Upper lobe of right lung (tissue), 1 donor: Measurements from ENCODE around the gene WFDC6. TPM values are rescaled to one million over a fixed set of nuclear protein-coding genes. Genes with fewer than 3 reads are reported as not detected.

Experiments
- ATAC-seq: fragments of 200-7000 bp; cut with Tn5 transposase; one replicate; pipeline ENCODE4 v1.9.1; 2020; ENCODE audit warnings: mild to moderate bottlenecking, moderate library complexity
- DNase-seq: peaks from one replicate; pipeline ENCODE4 v3.0.0-alpha.2; 2020
- H3K27ac ChIP-seq: fragments of 200-600 bp; one replicate; pipeline ENCODE4 v1.8.0; 2022
- H3K27me3 ChIP-seq: fragments of 200-600 bp; one replicate; pipeline ENCODE4 v1.8.0; 2022; ENCODE audit warnings: mild to moderate bottlenecking
- H3K36me3 ChIP-seq: fragments of 200-600 bp; one replicate; pipeline ENCODE4 v1.8.0; 2022
- H3K4me1 ChIP-seq: fragments of 200-600 bp; one replicate; pipeline ENCODE4 v1.8.0; 2022
- H3K4me3 ChIP-seq: fragments of 200-600 bp; one replicate; pipeline ENCODE4 v1.8.0; 2022; ENCODE audit warnings: mild to moderate bottlenecking
- H3K9me3 ChIP-seq: fragments of 200-600 bp; one replicate; pipeline ENCODE4 v1.8.0; 2022
- intact Hi-C: fragments of 100-400 bp; cut with DNase I; formaldehyde crosslinking; loops from one replicate; pipeline ENCODE4 v1.11.0; 2022
- total RNA-seq: library from RNA; stranded (reverse); fragmentation: NEBNext Ultra II Directional; extraction: Animal tissue kit (Norgen Biotek cat#: 25700); gene quantifications from one replicate; pipeline ENCODE4 v1.2.1, GENCODE V29; 2021
- TF ChIP-seq, protein P1 (sequence below): fragments of 200-600 bp; IDR thresholded peaks from one replicate; pipeline ENCODE4 v1.8.0; 2022; ENCODE audit warnings: antibody characterized with exemption
- donor health status: DM: no; HTN: yes; CAD: no; lungs with severe emphysema.

The WFDC6 gene
- total RNA-seq, 1 donor from 2014 or later = not detected

GRCh38 chr20:45515147-45515913 is 24.0 kb downstream of the WFDC6 start, which contains the start of gene SPINT3:
TSS of gene SPINT3 (minus strand) at chr20:45515622. CDS start at chr20:45515608, 14 bp downstream.
- peak; percentile 79 for ATAC-seq
- H3K27ac ChIP-seq = no peak within 1 kb of the TSS
- TF ChIP-seq, protein P1, sequence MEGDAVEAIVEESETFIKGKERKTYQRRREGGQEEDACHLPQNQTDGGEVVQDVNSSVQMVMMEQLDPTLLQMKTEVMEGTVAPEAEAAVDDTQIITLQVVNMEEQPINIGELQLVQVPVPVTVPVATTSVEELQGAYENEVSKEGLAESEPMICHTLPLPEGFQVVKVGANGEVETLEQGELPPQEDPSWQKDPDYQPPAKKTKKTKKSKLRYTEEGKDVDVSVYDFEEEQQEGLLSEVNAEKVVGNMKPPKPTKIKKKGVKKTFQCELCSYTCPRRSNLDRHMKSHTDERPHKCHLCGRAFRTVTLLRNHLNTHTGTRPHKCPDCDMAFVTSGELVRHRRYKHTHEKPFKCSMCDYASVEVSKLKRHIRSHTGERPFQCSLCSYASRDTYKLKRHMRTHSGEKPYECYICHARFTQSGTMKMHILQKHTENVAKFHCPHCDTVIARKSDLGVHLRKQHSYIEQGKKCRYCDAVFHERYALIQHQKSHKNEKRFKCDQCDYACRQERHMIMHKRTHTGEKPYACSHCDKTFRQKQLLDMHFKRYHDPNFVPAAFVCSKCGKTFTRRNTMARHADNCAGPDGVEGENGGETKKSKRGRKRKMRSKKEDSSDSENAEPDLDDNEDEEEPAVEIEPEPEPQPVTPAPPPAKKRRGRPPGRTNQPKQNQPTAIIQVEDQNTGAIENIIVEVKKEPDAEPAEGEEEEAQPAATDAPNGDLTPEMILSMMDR = no peak

DNA sequence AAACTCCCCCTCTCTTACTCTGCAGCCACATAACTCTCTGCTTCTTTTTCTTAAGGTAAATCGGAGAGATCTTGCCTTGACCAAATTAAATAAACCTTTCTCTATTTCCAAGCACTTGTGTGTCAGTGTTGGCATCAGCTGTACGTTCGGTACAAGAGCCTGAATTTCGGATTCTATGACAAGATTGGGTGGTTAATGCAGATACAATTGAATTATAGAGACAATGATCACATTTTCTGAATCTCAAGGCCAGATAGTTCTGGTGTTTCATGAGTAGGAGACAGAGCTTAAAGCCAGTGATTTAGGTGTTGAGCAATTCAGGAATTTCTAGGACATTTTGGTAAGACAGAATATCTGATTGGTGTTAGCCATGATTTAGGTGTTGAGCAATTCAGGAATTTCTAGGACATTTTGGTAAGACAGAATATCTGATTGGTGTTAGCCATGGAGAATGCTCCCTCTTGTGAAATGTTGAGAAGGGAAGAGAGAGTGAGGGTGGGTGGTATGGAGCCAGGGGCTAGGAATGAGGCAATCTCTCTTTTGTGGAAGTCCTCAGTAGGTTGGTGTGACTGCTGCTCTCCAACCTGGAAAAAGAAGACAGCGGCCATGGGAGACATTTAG is 28.9 kb downstream of the WFDC6 start:
- Histone ChIP-seq H3K36me3 (no peaks in the 10 kb centered on the region), H3K27ac (no peak overlapping the region), H3K4me3 (no peak overlapping the region), H3K9me3 (no peaks in the 10 kb centered on the region), H3K4me1 (no peaks in the 10 kb centered on the region), H3K27me3 (no peaks in the 10 kb centered on the region)
- no peak for DNase-seq
- intact Hi-C loops = no loop called here
- TF ChIP-seq, protein P1 = no peak
- ATAC-seq = no peak

More at GRCh38 chr20:45515147-45515913, 24.0 kb downstream of the WFDC6 start, which contains the start of gene SPINT3:
- intact Hi-C loops = no loop called here
- H3K4me1 ChIP-seq = no peaks in the 10 kb centered on the region
- no peak within 1 kb of the TSS for H3K4me3 ChIP-seq
- H3K9me3 ChIP-seq = no peaks in the 10 kb centered on the region
- no peaks in the 10 kb centered on the region for H3K27me3 ChIP-seq
- no peaks in the 10 kb centered on the region for H3K36me3 ChIP-seq
- DNase-seq = no peak

GRCh38 chr20:45509091-45509490 is 30.2 kb downstream of the WFDC6 start:
- Histone ChIP-seq H3K27ac (no peak overlapping the region), H3K9me3 (no peaks in the 10 kb centered on the region), H3K36me3 (no peaks in the 10 kb centered on the region), H3K27me3 (no peaks in the 10 kb centered on the region), H3K4me1 (no peaks in the 10 kb centered on the region), H3K4me3 (no peak overlapping the region)
- intact Hi-C loops = no loop called here
- DNase-seq = no peak
- TF ChIP-seq, protein P1 = no peak
- ATAC-seq = no peak

GRCh38 chr20:45508068-45508886 is 31.0 kb downstream of the WFDC6 start:
- Histone ChIP-seq H3K27me3 (no peaks in the 10 kb centered on the region), H3K9me3 (no peaks in the 10 kb centered on the region), H3K36me3 (no peaks in the 10 kb centered on the region), H3K4me1 (no peaks in the 10 kb centered on the region), H3K4me3 (no peak overlapping the region), H3K27ac (no peak overlapping the region)
- intact Hi-C loops = no loop called here
- ATAC-seq (no peak), DNase-seq (no peak)
- TF ChIP-seq, protein P1 = no peak

DNA sequence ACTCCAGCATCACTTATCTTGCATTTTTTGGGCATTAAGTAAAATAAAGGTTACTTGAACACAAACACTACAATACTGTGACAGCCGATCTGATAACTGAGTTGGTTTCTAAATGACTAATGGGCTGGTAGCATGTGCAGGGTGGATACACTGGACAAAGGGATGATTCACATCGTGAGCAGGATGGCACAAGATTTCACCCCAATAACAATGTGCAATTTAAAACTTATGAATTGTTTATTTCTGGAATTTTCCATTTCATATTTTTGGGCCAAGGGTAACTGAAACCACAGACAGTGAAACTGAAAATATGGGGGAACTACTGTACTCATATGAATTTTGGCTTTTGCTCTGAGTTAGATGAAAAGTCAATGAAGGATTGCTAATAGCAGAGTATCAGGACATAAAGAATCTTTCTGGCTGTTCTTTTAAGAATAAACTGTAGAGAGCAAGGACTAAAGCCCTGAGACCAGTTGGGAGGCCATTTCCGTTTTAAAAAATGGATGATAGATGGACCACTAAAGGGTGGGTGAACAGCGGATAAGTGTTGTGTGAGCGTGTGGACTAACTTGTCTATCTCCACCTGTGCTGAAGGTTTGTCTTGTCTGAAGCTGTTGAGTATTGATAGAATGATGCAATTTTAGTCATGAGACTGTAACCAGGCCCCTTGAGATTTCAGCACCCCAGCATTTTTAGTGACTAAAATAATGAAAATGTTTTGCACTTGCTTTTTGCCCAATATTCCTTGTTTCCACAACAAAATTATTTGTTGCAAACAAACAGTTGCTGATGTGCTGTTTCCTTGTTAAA is 32.1 kb downstream of the WFDC6 start:
- no peaks in the 10 kb centered on the region for H3K9me3 ChIP-seq
- no peaks in the 10 kb centered on the region for H3K27me3 ChIP-seq
- TF ChIP-seq, protein P1 = no peak
- H3K4me1 ChIP-seq = no peaks in the 10 kb centered on the region
- ATAC-seq = no peak
- H3K36me3 ChIP-seq = no peaks in the 10 kb centered on the region
- intact Hi-C loops = no loop called here
- H3K27ac ChIP-seq = no peak overlapping the region
- DNase-seq = no peak
- no peak overlapping the region for H3K4me3 ChIP-seq
